Spleen (tissue), 11 donors: Measurements from ENCODE around the gene NLK. TPM values are rescaled to one million over a fixed set of nuclear protein-coding genes. Genes with fewer than 3 reads are reported as not detected.

Experiments used
- DNase-seq: peaks from one replicate; pipeline ENCODE4 v3.0.0-alpha.2; 2020
- H3K27ac ChIP-seq, 8 donors: fragments of 200-600 bp; sonication (generic) in 7 of 8; 1 replicate in 4 of 8; 2 replicates in 4 of 8; pipeline versions ENCODE4 v1.5.0 to v1.8.0; 2016 to 2021; ENCODE audit warnings: inconsistent platforms in 4 of 8, mild to moderate bottlenecking in 4 of 8, moderate library complexity in 1 of 8
- H3K27me3 ChIP-seq, 7 donors: fragments of 200-600 bp; sonication (generic) in 6 of 7; replicated peaks in 1 of 7; 1 replicate in 4 of 7; 2 replicates in 3 of 7; pipeline versions ENCODE4 v1.5.0 to v1.8.0; 2016 to 2021; ENCODE audit warnings: inconsistent platforms in 3 of 7, mild to moderate bottlenecking in 1 of 7
- H3K36me3 ChIP-seq, 6 donors: fragments of 200-600 bp; sonication (generic) in 5 of 6; 1 replicate in 4 of 6; 2 replicates in 2 of 6; pipeline versions ENCODE4 v1.5.0 to v1.8.0; 2016 to 2021; ENCODE audit warnings: inconsistent platforms in 2 of 6
- H3K4me1 ChIP-seq, 6 donors: fragments of 200-600 bp; sonication (generic) in 5 of 6; 1 replicate in 3 of 6; 2 replicates in 3 of 6; pipeline versions ENCODE4 v1.5.0 to v1.8.0; 2016 to 2021; ENCODE audit warnings: inconsistent platforms in 3 of 6
- H3K4me3 ChIP-seq, 8 donors: fragments of 200-600 bp; sonication (generic) in 7 of 8; 1 replicate in 4 of 8; 2 replicates in 4 of 8; pipeline versions ENCODE4 v1.5.0 to v1.8.0; 2016 to 2021; ENCODE audit warnings: inconsistent platforms in 4 of 8, mild to moderate bottlenecking in 4 of 8, moderate library complexity in 2 of 8
- H3K9me3 ChIP-seq, 8 donors: fragments of 200-600 bp; sonication (generic) in 7 of 8; 1 replicate in 4 of 8; 2 replicates in 4 of 8; pipeline versions ENCODE4 v1.5.0 to v1.8.0; 2016 to 2021; ENCODE audit warnings: inconsistent platforms in 4 of 8
- CTCF ChIP-seq, 11 experiments: fragments of 200-600 bp in 7 of 11; fragments of 450-650 bp in 4 of 11; sonication (generic) in 4 of 11; IDR thresholded peaks in 8 of 11; conservative IDR thresholded peaks in 3 of 11; 1 replicate in 7 of 11; 2 replicates in 4 of 11; pipeline versions ENCODE4 v1.4.0 to v1.8.0; 2016 to 2021; ENCODE audit warnings: antibody characterized with exemption in 11 of 11, inconsistent platforms in 4 of 11, mild to moderate bottlenecking in 1 of 11
- POLR2A ChIP-seq, 3 donors: fragments of 450-650 bp; IDR thresholded peaks; one replicate each; pipeline ENCODE4 v1.5.1; 2017; ENCODE audit warnings: antibody characterized with exemption in 3 of 3, mild to moderate bottlenecking in 1 of 3
- POLR2AphosphoS5 ChIP-seq, 3 donors: sonication (generic); formaldehyde crosslinking; IDR thresholded peaks; one replicate each; pipeline ENCODE4 v1.5.1; 2017; ENCODE audit warnings: antibody characterized with exemption in 3 of 3
- WGBS, 5 donors: extraction: QIAGEN DNeasy Blood & Tissue Kit in 3 of 5; methylation state at CpG; one replicate each; pipeline versions ENCODE4 v1.1.5 to v1.1.7; 2013 to 2018; 5-methylcytosine and 5-hydroxymethylcytosine counted together
- intact Hi-C: fragments of 100-400 bp; cut with DNase I; formaldehyde crosslinking; loops from one replicate; pipeline ENCODE4 v1.15.0; 2023; ENCODE audit warnings: low total_unique reads
- polyA plus RNA-seq, 3 donors: library from polyadenylated mRNA; stranded (reverse); fragments of 200-250 nt; gene quantifications; one replicate each; pipeline ENCODE4 v1.2.1, GENCODE V29; 2013
- total RNA-seq, 7 donors: library from RNA; depleted of rRNA in 3 of 7; stranded (reverse); fragments of >200 nt in 3 of 7; fragmentation: NEBNext Ultra II Directional in 4 of 7; extraction: Animal tissue kit (Norgen Biotek cat#: 25700) in 4 of 7; gene quantifications; one replicate each; pipeline versions ENCODE4 v1.1.0 to v1.2.1, GENCODE V29; 2016 to 2021
- donor health status: healthy with polysubstance abuse.
- donor health status: DM: no; HTN: no; CAD: no; lungs with moderate emphysema.
- donor health status: DM: no; HTN: no; CAD: no.
- donor health status: Bipolar disorder and iron deficiency.
- donor health status: healthy.
- donor health status: DM: no; HTN: no; CAD: no.
- donor health status: DM: yes; HTN: yes; CAD: no.

NLK gene
- total and polyA plus RNA-seq, 10 donors = 12.6 to 49.4 (median 34.3) TPM

- Histone ChIP-seq H3K4me3 (no peak overlapping the region), H3K27ac (peak overlapping the region in 1 of 8 donors; percentile 3), H3K27me3 (no peaks in the 10 kb centered on the region), H3K4me1 (peaks cover 0 to 22% (median 4%) of the 10 kb centered on the region in 6 donors), H3K36me3 (peaks cover 3 to 91% (median 34%) of the 10 kb centered on the region in 6 donors), H3K9me3 (no peaks in the 10 kb centered on the region)
- TF ChIP-seq POLR2AphosphoS5 (IDR thresholded peaks at IDR 0.05) (no peak), CTCF (IDR thresholded peaks at IDR 0.05 in 8 of 11, conservative IDR thresholded peaks at IDR 0.05 in 3 of 11) (no peak), POLR2A (IDR thresholded peaks at IDR 0.05) (no peak)
- no peak for DNase-seq
- intact Hi-C loops = no loop called here
These were observed 151.9 kb downstream of the NLK start for GRCh38 chr17:28194382-28194781.

GRCh38 chr17:28196636-28197035, 154.2 kb downstream of the NLK start:
- Histone ChIP-seq H3K27ac (no peak overlapping the region), H3K9me3 (no peaks in the 10 kb centered on the region), H3K27me3 (no peaks in the 10 kb centered on the region), H3K4me3 (no peak overlapping the region), H3K4me1 (peaks cover 0 to 22% (median 4%) of the 10 kb centered on the region in 6 donors), H3K36me3 (peaks cover 3 to 78% (median 31%) of the 10 kb centered on the region in 6 donors)
- DNase-seq = no peak
- 60 to 89% (median 75%) methylated on average over 1 of the region's 1 CpG for WGBS, 5 donors
- no peak for TF ChIP-seq POLR2AphosphoS5 (IDR thresholded peaks at IDR 0.05)
- TF ChIP-seq POLR2A (IDR thresholded peaks at IDR 0.05) = no peak
- no peak for TF ChIP-seq CTCF (IDR thresholded peaks at IDR 0.05 in 8 of 11, conservative IDR thresholded peaks at IDR 0.05 in 3 of 11)
- intact Hi-C loops = no loop called here

GRCh38 chr17:28199115-28199514, 156.6 kb downstream of the NLK start:
- 75 to 95% (median 90%) methylated on average over 6 of the region's 6 CpGs for WGBS, 5 donors
- Histone ChIP-seq H3K4me3 (no peak overlapping the region), H3K4me1 (peaks cover 0 to 9% (median 0%) of the 10 kb centered on the region in 6 donors), H3K27me3 (no peaks in the 10 kb centered on the region), H3K36me3 (peaks cover 0 to 53% (median 12%) of the 10 kb centered on the region in 6 donors), H3K27ac (no peak overlapping the region), H3K9me3 (no peaks in the 10 kb centered on the region)
- intact Hi-C loops = no loop called here
- TF ChIP-seq POLR2AphosphoS5 (IDR thresholded peaks at IDR 0.05) (no peak), CTCF (IDR thresholded peaks at IDR 0.05 in 8 of 11, conservative IDR thresholded peaks at IDR 0.05 in 3 of 11) (no peak), POLR2A (IDR thresholded peaks at IDR 0.05) (no peak)
- DNase-seq = no peak

GRCh38 chr17:28199728-28200127, 157.3 kb downstream of the NLK start:
- Histone ChIP-seq H3K36me3 (peaks cover 0 to 47% (median 7%) of the 10 kb centered on the region in 6 donors), H3K27me3 (no peaks in the 10 kb centered on the region), H3K27ac (no peak overlapping the region), H3K4me1 (peaks cover 0 to 9% (median 0%) of the 10 kb centered on the region in 6 donors), H3K4me3 (no peak overlapping the region), H3K9me3 (no peaks in the 10 kb centered on the region)
- DNase-seq = no peak
- WGBS, 5 donors = 95 to 98% (median 95%) methylated on average over 2 of the region's 2 CpGs
- TF ChIP-seq CTCF (IDR thresholded peaks at IDR 0.05 in 8 of 11, conservative IDR thresholded peaks at IDR 0.05 in 3 of 11) (no peak), POLR2AphosphoS5 (IDR thresholded peaks at IDR 0.05) (no peak), POLR2A (IDR thresholded peaks at IDR 0.05) (no peak)
- intact Hi-C loops = no loop called here
